T-helper 1 cell treated with Interleukin-12 subunit alpha and Interleukin-12 subunit beta and Interleukin-4 antibody, amounts not matched to agents 30 μg/mL and 1 μg/mL, for 36 hours (primary cell): ENCODE results near the gene SPSB3.

Source experiments
- H3K27ac Mint-ChIP-seq: one replicate; pipeline ENCODE4 v1.8.0; 2021; ENCODE audit warnings: mild to moderate bottlenecking, mixed read lengths
- H3K27me3 Mint-ChIP-seq: one replicate; pipeline ENCODE4 v1.8.0; 2021; ENCODE audit warnings: low read depth, mixed read lengths
- H3K36me3 Mint-ChIP-seq: one replicate; pipeline ENCODE4 v1.8.0; 2021; ENCODE audit warnings: low read depth, mixed read lengths
- H3K4me1 Mint-ChIP-seq: one replicate; pipeline ENCODE4 v1.8.0; 2021; ENCODE audit warnings: low read depth, mixed read lengths
- H3K4me3 Mint-ChIP-seq: one replicate; pipeline ENCODE4 v1.8.0; 2021; ENCODE audit warnings: mild to moderate bottlenecking, moderate library complexity, mixed read lengths
- H3K9me3 Mint-ChIP-seq: one replicate; pipeline ENCODE4 v1.8.0; 2021; ENCODE audit warnings: mixed read lengths

SPSB3 gene

DNA sequence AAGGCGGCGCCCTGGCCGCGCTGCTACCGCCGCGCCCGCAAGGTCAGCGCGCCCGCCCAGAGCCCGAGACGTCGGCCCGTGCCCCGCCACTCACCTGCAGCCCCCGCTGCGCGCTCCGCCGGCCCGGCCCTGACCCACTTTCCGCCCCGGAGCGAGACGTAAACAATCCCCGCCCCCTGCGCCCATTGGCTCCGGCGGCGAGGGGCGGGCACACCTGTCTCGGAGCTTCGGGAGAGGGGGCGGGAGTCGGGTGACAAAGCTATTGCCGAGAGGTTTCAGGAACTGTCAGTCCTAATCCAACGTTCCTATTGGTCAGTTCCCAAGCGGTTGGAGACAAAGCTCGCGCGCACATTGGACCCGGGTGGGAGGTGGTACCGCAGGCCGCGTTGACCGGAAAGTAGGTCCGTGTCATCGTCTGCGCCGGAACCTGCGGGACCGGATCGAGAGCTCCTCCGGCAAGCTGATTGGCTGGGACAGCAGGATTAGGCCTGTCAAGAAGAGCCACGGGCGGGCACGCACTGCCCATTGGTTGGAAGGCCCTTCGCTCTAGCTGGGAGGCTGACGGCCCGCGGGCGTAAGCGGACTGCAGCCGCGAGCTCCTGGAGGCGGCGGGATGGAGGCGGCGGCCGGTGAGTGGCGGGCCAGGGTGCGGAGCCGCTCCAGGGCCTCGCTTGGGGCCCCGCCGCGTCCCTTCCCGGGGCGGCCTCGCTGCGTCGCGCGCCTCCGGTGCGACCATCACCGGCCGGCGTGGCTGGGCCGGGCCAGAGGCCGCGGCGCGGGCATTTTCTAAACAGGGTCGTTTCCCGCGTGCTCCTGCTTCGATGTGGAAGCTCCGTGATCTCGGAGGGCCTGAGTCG, at the start of gene SPSB3, which contains the start of gene NUBP2:
SPSB3 (minus strand) TSS at position 164 of the 857 bp plus-strand sequence. CDS start 1,088 bp downstream, outside the sequence.
NUBP2 (plus strand) TSS at position 553 of the 857 bp plus-strand sequence; CDS start at position 614, 61 bp downstream.
- H3K36me3 Mint-ChIP-seq: peaks cover 4% of the 10 kb centered on the region
- H3K9me3 Mint-ChIP-seq: no peaks in the 10 kb centered on the region
- H3K4me3 Mint-ChIP-seq: peak within 1 kb of the TSS; percentile 86
- no peaks in the 10 kb centered on the region for H3K27me3 Mint-ChIP-seq
- peak within 1 kb of the TSS; percentile 83 for H3K27ac Mint-ChIP-seq
- H3K4me1 Mint-ChIP-seq: peaks cover 3% of the 10 kb centered on the region

DNA sequence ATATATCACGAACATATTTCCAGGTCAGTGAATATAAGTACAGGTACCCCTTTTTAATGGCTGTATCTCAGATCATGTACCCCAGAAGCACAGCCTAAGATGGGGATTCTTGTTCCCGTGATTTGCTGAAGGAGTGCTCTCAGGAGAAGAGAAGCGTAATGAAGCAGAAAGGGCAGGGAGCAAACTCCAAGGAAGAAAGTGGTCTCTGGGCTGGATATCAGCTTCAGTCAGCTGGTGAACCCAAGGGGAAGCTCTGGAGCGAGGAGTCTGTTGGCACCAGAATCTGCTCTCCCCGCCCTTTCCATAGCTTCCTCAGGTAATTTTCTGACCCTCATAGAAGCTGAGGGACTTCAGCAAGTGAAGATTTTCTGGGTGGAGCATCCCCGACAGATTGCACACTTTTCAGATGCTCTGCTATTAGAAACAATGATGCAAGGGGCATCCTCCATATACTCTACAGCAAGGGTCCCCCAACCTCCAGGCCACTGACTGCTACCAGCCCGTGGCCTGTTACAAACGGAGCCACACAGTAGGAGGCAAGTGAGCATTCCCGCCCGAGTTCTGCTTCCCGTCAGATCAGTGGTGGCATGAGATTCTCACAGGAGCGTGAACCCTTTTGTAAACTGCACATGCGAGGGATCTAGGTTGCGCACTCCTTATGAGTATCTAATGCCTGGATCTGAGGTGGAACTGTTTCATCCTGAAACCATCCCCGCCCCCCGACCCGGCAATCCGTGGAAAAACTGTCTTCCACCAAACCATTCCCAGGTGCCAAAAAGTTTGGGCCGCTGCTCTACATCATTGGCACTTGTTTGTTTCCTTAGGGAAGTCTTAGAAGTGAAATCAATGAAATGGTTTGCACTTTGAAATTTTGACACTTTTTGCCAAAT, 49.1 kb upstream of the SPSB3 start:
- Mint-ChIP-seq H3K27me3 (no peaks in the 10 kb centered on the region), H3K9me3 (no peaks in the 10 kb centered on the region), H3K4me3 (no peak overlapping the region), H3K4me1 (peaks cover 16% of the 10 kb centered on the region), H3K36me3 (peaks cover 3% of the 10 kb centered on the region), H3K27ac (no peak overlapping the region)

DNA sequence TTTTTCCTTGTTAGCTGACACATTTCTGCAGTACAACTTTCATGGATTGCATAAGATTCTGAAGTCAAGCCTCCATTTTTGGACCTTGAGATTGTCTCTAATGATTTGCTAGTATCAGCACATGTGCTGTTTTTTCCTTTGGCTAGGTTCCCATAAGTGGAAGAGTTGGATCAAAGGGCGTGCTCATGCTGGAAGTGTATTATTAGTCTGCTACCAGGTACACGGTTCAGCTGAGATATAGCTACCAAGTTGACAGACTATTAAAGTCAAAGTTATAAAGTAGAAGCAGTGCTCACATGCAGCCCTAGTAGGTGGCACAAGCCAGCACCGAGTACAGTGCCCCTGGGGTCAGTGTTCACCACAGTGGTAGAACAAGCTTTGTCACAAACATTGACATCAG, 47.8 kb upstream of the SPSB3 start:
- H3K36me3 Mint-ChIP-seq: peaks cover 3% of the 10 kb centered on the region
- no peaks in the 10 kb centered on the region for H3K9me3 Mint-ChIP-seq
- peaks cover 22% of the 10 kb centered on the region for H3K4me1 Mint-ChIP-seq
- H3K27me3 Mint-ChIP-seq: no peaks in the 10 kb centered on the region
- no peak overlapping the region for H3K27ac Mint-ChIP-seq
- H3K4me3 Mint-ChIP-seq: no peak overlapping the region

DNA sequence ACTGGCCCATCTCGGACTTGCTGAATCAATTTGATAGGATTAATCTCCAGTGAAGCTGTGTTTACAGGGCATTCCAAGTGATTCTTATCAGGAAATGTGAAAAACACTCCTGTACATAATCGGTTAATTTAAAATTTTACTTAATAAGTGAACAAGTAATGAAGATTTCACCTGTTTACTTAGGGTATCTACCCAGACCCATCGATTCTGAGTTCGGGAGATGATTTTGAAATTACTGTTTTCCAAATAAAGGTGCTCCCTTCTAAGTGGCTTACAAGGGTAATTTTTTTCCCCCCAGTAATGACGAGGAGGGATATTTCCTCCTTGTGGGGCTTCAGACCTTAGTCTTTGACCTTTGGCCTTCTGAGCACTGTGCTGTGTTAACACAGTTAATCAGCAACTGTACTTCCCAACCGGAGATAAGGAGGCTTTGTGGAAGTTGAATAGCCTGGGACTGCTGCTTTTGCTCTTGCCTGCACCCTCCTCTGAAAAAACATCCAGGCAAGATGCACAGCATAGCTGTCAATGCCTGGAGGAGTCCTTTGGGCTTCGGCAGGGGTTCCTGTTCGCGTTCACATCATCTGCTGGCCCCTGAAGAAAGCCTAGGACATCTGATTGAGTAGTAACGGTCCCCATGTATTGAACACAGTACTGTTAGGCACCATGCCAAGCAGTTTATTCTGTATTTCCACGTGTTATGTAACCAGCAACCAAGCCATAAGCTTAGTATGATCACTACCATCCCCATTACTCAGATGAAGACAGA, 46.5 kb upstream of the SPSB3 start:
- H3K9me3 Mint-ChIP-seq: no peaks in the 10 kb centered on the region
- H3K27ac Mint-ChIP-seq: no peak overlapping the region
- peaks cover 3% of the 10 kb centered on the region for H3K36me3 Mint-ChIP-seq
- peaks cover 28% of the 10 kb centered on the region for H3K4me1 Mint-ChIP-seq
- H3K27me3 Mint-ChIP-seq: no peaks in the 10 kb centered on the region
- H3K4me3 Mint-ChIP-seq: peak overlapping the region; percentile 38

DNA sequence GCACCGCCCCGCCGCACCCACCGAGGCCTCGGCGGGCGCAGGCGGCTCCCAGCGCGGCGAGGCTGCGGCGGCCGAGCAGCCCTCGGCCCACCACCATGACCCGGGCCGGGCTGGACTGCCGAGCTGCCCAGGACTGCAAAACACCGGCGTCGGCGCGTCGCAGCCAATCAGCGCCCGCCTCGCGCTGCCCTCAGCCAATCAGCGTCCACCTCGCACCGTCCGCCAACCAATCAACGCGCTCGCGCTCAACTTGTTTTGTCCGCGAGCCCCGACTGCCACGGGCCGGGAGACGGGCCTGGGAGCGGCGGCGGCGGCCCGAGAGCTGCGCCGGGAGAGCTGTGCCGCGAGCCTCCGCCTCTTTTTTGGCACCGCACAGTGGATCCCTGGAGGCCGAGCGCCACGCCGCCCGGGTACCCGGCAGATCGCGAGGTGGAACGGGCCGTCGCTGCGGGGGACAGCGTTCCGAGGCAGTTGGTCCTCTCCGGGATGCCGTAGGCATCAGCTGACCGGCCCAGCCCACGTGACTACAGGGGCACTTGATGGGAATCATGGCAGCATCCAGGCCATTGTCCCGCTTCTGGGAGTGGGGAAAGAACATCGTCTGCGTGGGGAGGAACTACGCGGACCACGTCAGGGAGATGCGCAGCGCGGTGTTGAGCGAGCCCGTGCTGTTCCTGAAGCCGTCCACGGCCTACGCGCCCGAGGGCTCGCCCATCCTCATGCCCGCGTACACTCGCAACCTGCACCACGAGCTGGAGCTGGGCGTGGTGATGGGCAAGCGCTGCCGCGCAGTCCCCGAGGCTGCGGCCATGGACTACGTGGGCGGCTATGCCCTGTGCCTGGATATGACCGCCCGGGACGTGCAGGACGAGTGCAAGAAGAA, 44.6 kb upstream of the SPSB3 start, which contains the start of the genes FAHD1 and HAGH:
FAHD1 (plus strand) TSS at position 516 of the 883 bp plus-strand sequence; CDS start at position 549, 33 bp downstream.
HAGH (minus strand) TSS at position 135 of the 883 bp plus-strand sequence; CDS start at position 97, 38 bp downstream.
- Mint-ChIP-seq H3K27me3 (no peaks in the 10 kb centered on the region), H3K4me1 (peaks cover 28% of the 10 kb centered on the region), H3K36me3 (peaks cover 3% of the 10 kb centered on the region), H3K4me3 (peak within 1 kb of the TSS; percentile 95), H3K9me3 (no peaks in the 10 kb centered on the region), H3K27ac (peak within 1 kb of the TSS; percentile 91)

DNA sequence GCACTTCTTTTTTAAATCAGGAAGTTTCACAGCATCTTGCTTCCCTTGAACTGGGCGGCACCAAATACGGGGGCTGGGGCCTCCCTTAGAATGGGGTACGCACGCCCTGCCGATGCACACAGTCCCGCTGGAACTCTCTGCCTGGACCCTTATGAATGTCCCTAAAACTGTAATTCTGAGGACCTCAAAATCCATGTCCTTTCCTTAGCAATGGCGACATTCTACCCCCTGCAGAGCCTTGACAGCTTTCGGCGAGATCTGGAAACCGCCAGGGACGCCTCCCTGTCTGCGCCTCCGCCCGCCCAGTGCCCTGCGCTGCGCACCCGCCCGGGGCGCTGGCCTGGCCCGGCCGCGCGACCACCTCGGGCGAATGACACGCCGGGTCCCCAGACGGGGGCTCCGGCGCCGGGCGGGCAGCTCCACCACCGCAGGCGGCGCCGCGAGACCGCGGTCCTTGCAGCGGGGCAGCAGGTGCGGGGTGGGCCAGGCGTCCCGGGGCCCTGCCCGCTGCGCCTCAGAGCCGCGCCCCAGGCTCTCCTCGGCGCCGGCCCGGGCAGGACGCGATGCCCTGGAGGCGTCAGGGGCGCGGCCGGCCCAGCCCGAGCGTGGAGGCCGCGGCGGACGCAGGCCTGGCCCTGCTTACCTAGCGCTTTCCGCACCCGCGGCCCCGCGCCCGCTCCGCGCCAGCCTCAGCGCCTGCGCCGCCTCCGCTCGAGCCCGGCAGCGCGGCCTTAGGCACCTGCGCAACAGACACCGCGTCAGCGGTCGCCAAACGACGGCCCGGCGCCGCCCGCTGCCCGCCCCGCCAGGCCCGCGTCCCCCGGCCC, 43.7 kb upstream of the SPSB3 start:
- no peaks in the 10 kb centered on the region for H3K27me3 Mint-ChIP-seq
- peaks cover 3% of the 10 kb centered on the region for H3K36me3 Mint-ChIP-seq
- H3K9me3 Mint-ChIP-seq: no peaks in the 10 kb centered on the region
- peak overlapping the region; percentile 83 for H3K4me3 Mint-ChIP-seq
- H3K4me1 Mint-ChIP-seq: peaks cover 28% of the 10 kb centered on the region
- peak overlapping the region; percentile 80 for H3K27ac Mint-ChIP-seq

DNA sequence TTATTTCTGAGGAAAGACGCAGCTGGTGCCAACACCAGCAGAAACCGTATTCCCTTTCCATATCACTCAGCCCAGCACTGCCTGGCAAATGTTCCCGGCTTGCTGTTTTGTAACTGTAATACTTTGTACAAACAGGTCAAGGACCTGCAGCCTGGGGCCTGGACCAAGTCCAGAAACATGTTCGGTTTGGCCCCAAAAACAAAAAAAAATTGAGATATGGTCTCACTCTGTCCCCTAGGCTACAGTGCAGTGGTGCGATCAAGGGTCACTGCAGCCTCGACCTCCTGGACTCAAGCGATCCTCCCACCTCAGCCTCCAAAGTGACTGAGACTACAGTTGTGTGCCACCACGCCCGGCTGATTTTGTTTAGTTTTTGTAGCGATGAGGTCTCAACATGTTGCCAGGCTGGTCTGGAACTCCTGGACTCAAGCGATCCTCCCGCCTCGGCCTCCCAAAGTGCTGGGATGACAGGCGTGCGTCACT, 43.1 kb upstream of the SPSB3 start:
- peak overlapping the region; percentile 83 for H3K4me3 Mint-ChIP-seq
- no peaks in the 10 kb centered on the region for H3K9me3 Mint-ChIP-seq
- peaks cover 27% of the 10 kb centered on the region for H3K4me1 Mint-ChIP-seq
- peak overlapping the region; percentile 80 for H3K27ac Mint-ChIP-seq
- no peaks in the 10 kb centered on the region for H3K27me3 Mint-ChIP-seq
- no peaks in the 10 kb centered on the region for H3K36me3 Mint-ChIP-seq

DNA sequence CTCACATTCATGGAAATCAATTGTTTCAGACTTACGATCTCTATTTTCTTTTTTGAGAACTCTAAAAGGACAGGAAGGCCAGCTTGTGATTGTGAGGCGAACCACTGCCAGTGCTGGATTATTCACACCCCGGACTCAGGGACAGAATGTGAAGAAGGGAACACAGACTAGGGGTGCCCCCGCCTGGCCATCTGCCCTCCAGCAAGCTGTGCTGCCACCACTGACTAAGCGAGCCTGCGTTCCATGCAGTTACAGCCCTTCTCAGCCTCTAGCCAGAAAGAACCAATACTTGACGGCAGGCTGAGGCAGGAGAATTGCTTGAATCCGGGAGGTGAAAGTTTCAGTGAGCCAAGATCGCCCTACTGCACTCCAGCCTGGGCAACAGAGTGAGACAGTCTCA, 41.5 kb upstream of the SPSB3 start:
- H3K36me3 Mint-ChIP-seq: peaks cover 2% of the 10 kb centered on the region
- no peak overlapping the region for H3K27ac Mint-ChIP-seq
- no peaks in the 10 kb centered on the region for H3K9me3 Mint-ChIP-seq
- peak overlapping the region; percentile 1 for H3K4me3 Mint-ChIP-seq
- peaks cover 22% of the 10 kb centered on the region for H3K4me1 Mint-ChIP-seq
- H3K27me3 Mint-ChIP-seq: no peaks in the 10 kb centered on the region

DNA sequence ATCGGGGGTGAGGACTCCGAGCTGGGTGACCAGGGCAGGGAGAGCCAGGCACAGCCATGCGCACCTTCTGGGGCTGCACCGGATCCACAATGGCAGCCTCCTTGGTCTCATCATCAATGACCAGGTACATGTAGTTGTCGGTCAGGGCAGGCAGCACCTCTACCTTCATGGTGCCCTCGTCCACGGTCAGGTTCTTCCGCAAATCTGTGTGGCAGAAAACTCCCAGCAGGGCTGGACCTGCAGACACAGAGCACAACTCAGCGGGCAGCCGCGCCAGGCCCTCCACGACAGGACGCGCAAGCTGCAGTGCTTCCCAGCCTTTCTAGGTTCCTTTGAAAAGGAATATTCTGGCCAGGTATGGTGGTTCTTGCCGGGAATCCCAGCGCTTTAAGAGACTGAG, 40.4 kb upstream of the SPSB3 start:
- H3K9me3 Mint-ChIP-seq: no peaks in the 10 kb centered on the region
- peaks cover 2% of the 10 kb centered on the region for H3K36me3 Mint-ChIP-seq
- peaks cover 20% of the 10 kb centered on the region for H3K4me1 Mint-ChIP-seq
- H3K27ac Mint-ChIP-seq: no peak overlapping the region
- no peak overlapping the region for H3K4me3 Mint-ChIP-seq
- no peaks in the 10 kb centered on the region for H3K27me3 Mint-ChIP-seq

DNA sequence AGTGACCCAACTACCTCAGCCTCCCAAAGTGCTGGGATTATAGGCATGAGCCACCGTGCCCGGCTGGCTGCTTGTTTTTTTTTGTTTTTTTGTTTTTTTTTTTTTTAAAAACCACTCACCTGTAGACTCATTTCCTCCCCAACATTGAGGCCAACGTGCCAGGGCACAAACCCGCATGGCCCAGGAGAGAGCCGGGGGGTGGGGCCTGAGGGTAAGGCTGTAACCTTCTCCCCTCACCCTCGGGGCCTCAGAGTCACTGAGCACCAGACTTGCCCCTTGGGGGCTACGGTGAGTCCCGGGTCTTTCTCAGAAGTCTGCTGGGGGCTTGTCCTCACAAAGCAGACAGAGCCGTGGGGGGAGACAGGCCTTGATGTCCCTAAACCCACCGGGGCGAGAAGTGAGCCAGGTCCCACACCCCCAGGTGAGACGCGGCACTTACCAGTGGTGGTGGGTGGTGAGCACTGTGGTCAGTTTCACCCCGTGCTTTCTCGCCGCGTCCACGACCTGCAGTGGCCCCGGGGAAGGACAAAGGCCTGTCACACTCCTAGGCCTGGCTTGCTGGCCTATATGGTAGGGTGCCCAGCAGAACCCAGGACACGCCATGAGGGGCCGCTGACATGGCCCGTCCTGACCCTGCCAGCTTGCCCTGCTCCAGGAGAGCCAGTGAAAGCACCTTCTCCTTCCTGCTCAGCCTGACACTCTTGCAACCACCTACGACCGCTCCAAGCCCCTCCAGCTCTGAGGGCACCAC, 39.7 kb upstream of the SPSB3 start:
- Mint-ChIP-seq H3K4me3 (no peak overlapping the region), H3K27me3 (no peaks in the 10 kb centered on the region), H3K36me3 (peaks cover 2% of the 10 kb centered on the region), H3K27ac (no peak overlapping the region), H3K9me3 (no peaks in the 10 kb centered on the region), H3K4me1 (peaks cover 12% of the 10 kb centered on the region)

DNA sequence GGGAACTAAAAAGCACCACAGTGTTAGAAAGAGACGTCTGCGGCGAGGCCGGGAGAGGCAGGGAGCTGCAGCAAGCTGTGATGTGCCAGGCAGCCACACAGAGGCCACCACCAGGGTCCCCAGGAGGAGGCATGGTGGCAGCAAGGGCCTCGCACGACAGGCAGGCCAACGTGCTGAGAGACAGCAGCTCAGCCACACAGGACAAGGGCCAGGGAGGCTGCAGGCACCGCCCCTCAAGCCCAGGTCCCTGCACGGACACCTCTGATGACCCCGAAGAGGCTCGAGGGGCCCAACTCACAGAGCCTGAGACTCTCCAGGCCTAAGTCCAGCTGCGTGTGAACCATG, 38.5 kb upstream of the SPSB3 start:
- H3K27me3 Mint-ChIP-seq: no peaks in the 10 kb centered on the region
- no peak overlapping the region for H3K4me3 Mint-ChIP-seq
- no peak overlapping the region for H3K27ac Mint-ChIP-seq
- peaks cover 12% of the 10 kb centered on the region for H3K4me1 Mint-ChIP-seq
- no peaks in the 10 kb centered on the region for H3K9me3 Mint-ChIP-seq
- peaks cover 2% of the 10 kb centered on the region for H3K36me3 Mint-ChIP-seq
